H1 (cell line): ENCODE results near the gene TNS1. TPM values are rescaled to one million over a fixed set of nuclear protein-coding genes. Genes with fewer than 3 reads are reported as not detected.

Source experiments
- RBBP5 ChIP-seq: IDR thresholded peaks from 2 replicates; pipeline ENCODE4 v1.7.1; 2012; ENCODE audit warnings: low read depth, mild to moderate bottlenecking, inconsistent platforms, low read length, moderate library complexity, borderline replicate concordance
- USF2 ChIP-seq: IDR thresholded peaks from 2 replicates; pipeline ENCODE4 v1.6.1; 2011; ENCODE audit warnings: low read length, improper control_type of control experiment
- polyA plus RNA-seq, 7 experiments: library from polyadenylated mRNA; depleted of rRNA in 3 of 7; stranded (reverse) in 5 of 7; unstranded in 2 of 7; fragments of >200 nt in 5 of 7; fragments of 200-250 nt in 2 of 7; gene quantifications; 1 replicate in 5 of 7; 2 replicates in 1 of 7; 4 replicates in 1 of 7; pipeline versions ENCODE4 v1.2.1 to v1.2.3, GENCODE V29; 2011 to 2013; ENCODE audit warnings: missing spikeins in 2 of 7, mixed read lengths in 2 of 7
- total RNA-seq: library from RNA; stranded (reverse); fragmentation: NEBNext Ultra II Directional; extraction: Animal tissue kit (Norgen Biotek cat#: 25700); gene quantifications from 2 replicates; pipeline ENCODE4 v1.2.1, GENCODE V29; 2021

TNS1 gene
- total and polyA plus RNA-seq, 2 of the 8 experiments (the other 6 are each of a cell fraction or from before 2014, with no cell fraction given) = 1.5 to 5.1 TPM

- TF ChIP-seq USF2 (no peak), RBBP5 (0 out of 2 replicates have a peak, but pooled peaks have one; percentile 13)
These were observed 7.6 kb upstream of the TNS1 start (continued) for GRCh38 chr2:218010140-218010983.
